Activated T-helper 1 cell treated with anti-CD3 and anti-CD28 coated beads, Interleukin-12 subunit alpha, Interleukin-12 subunit beta, Interleukin-2, Interleukin-4 antibody, amounts not matched to agents 30 ng/mL and 10 ng/mL and 1 ng/mL, durations not matched to agents 14 hours and 24 hours and 36 hours (primary cell): ENCODE data around the gene KCNT2. TPM values are rescaled to one million over a fixed set of nuclear protein-coding genes. Genes with fewer than 3 reads are reported as not detected.

ENCODE experiments used
- DNase-seq: peaks from one replicate; pipeline ENCODE4 v3.0.0; 2021; ENCODE audit warnings: low spot score
- H3K27ac Mint-ChIP-seq: one replicate; pipeline ENCODE4 v1.8.0; 2021; ENCODE audit warnings: mild to moderate bottlenecking, mixed read lengths
- H3K27me3 Mint-ChIP-seq: one replicate; pipeline ENCODE4 v1.8.0; 2022; ENCODE audit warnings: mild to moderate bottlenecking, moderate library complexity, mixed read lengths; ENCODE audit not compliant: insufficient read depth
- H3K36me3 Mint-ChIP-seq: one replicate; pipeline ENCODE4 v1.8.0; 2021; ENCODE audit warnings: low read depth, mixed read lengths
- H3K4me1 Mint-ChIP-seq: one replicate; pipeline ENCODE4 v1.8.0; 2021; ENCODE audit warnings: low read depth, mixed read lengths
- H3K4me3 Mint-ChIP-seq: one replicate; pipeline ENCODE4 v1.8.0; 2021; ENCODE audit warnings: mild to moderate bottlenecking, moderate library complexity, mixed read lengths
- H3K9me3 Mint-ChIP-seq: one replicate; pipeline ENCODE4 v1.8.0; 2021; ENCODE audit warnings: mixed read lengths
- intact Hi-C: fragments of 100-400 bp; cut with micrococcal nuclease; formaldehyde crosslinking; loops from one replicate; pipeline ENCODE4 v1.15.1; 2024
- total RNA-seq: library from RNA; stranded (reverse); gene quantifications from 2 replicates; pipeline ENCODE4 v1.2.3, GENCODE V29; 2022

Gene KCNT2
- total RNA-seq, 1 donor from 2014 or later = not detected

- Mint-ChIP-seq H3K4me3 (no peak overlapping the region), H3K4me1 (no peaks in the 10 kb centered on the region), H3K27ac (no peak overlapping the region), H3K27me3 (no peaks in the 10 kb centered on the region), H3K9me3 (no peaks in the 10 kb centered on the region), H3K36me3 (no peaks in the 10 kb centered on the region)
- DNase-seq = no peak
- intact Hi-C loops = no loop called here
Measured at GRCh38 chr1:196393282-196393681, 215.0 kb downstream of the KCNT2 start.

GRCh38 chr1:196387766-196388165 lies 220.5 kb downstream of the KCNT2 start:
- Mint-ChIP-seq H3K36me3 (no peaks in the 10 kb centered on the region), H3K4me1 (no peaks in the 10 kb centered on the region), H3K27ac (no peak overlapping the region), H3K4me3 (no peak overlapping the region), H3K9me3 (no peaks in the 10 kb centered on the region), H3K27me3 (no peaks in the 10 kb centered on the region)
- intact Hi-C loops = no loop called here
- DNase-seq = no peak

- Mint-ChIP-seq H3K4me3 (no peak overlapping the region), H3K9me3 (no peaks in the 10 kb centered on the region), H3K36me3 (no peaks in the 10 kb centered on the region), H3K4me1 (no peaks in the 10 kb centered on the region), H3K27me3 (no peaks in the 10 kb centered on the region), H3K27ac (no peak overlapping the region)
- intact Hi-C loops = no loop called here
- DNase-seq = no peak
Measured at GRCh38 chr1:196385109-196385508, 223.1 kb downstream of the KCNT2 start.

- intact Hi-C loops = no loop called here
- Mint-ChIP-seq H3K4me1 (no peaks in the 10 kb centered on the region), H3K9me3 (no peaks in the 10 kb centered on the region), H3K4me3 (no peak overlapping the region), H3K27ac (no peak overlapping the region), H3K36me3 (no peaks in the 10 kb centered on the region), H3K27me3 (no peaks in the 10 kb centered on the region)
- DNase-seq = no peak
Measured at GRCh38 chr1:196382383-196382782, 225.9 kb downstream of the KCNT2 start.

GRCh38 chr1:196381544-196381943 lies 226.7 kb downstream of the KCNT2 start:
- H3K36me3 Mint-ChIP-seq = no peaks in the 10 kb centered on the region
- no peaks in the 10 kb centered on the region for H3K9me3 Mint-ChIP-seq
- H3K27ac Mint-ChIP-seq = no peak overlapping the region
- intact Hi-C loops = no loop called here
- DNase-seq = no peak
- H3K4me3 Mint-ChIP-seq = no peak overlapping the region
- H3K4me1 Mint-ChIP-seq = no peaks in the 10 kb centered on the region
- H3K27me3 Mint-ChIP-seq = no peaks in the 10 kb centered on the region

GRCh38 chr1:196380316-196380715 lies 227.9 kb downstream of the KCNT2 start:
- intact Hi-C loops = no loop called here
- Mint-ChIP-seq H3K4me1 (no peaks in the 10 kb centered on the region), H3K36me3 (no peaks in the 10 kb centered on the region), H3K27me3 (no peaks in the 10 kb centered on the region), H3K27ac (no peak overlapping the region), H3K4me3 (no peak overlapping the region), H3K9me3 (no peaks in the 10 kb centered on the region)
- DNase-seq = no peak

- H3K27ac Mint-ChIP-seq = no peak overlapping the region
- no peaks in the 10 kb centered on the region for H3K36me3 Mint-ChIP-seq
- DNase-seq = no peak
- no peaks in the 10 kb centered on the region for H3K4me1 Mint-ChIP-seq
- no peaks in the 10 kb centered on the region for H3K9me3 Mint-ChIP-seq
- no peak overlapping the region for H3K4me3 Mint-ChIP-seq
- no peaks in the 10 kb centered on the region for H3K27me3 Mint-ChIP-seq
- intact Hi-C loops = no loop called here
Measured at GRCh38 chr1:196377811-196378210, 230.4 kb downstream of the KCNT2 start.

GRCh38 chr1:196376630-196377328 lies 231.5 kb downstream of the KCNT2 start:
- Mint-ChIP-seq H3K4me1 (no peaks in the 10 kb centered on the region), H3K4me3 (no peak overlapping the region)
- intact Hi-C loops = no loop called here

GRCh38 chr1:196373798-196374197 lies 234.4 kb downstream of the KCNT2 start:
- Mint-ChIP-seq H3K27ac (no peak overlapping the region), H3K27me3 (no peaks in the 10 kb centered on the region), H3K4me3 (no peak overlapping the region), H3K36me3 (no peaks in the 10 kb centered on the region), H3K4me1 (no peaks in the 10 kb centered on the region), H3K9me3 (no peaks in the 10 kb centered on the region)
- DNase-seq = no peak
- intact Hi-C loops = no loop called here

More at GRCh38 chr1:196376630-196377328, 231.5 kb downstream of the KCNT2 start:
- Mint-ChIP-seq H3K27me3 (no peaks in the 10 kb centered on the region), H3K27ac (no peak overlapping the region), H3K9me3 (no peaks in the 10 kb centered on the region), H3K36me3 (no peaks in the 10 kb centered on the region)
- DNase-seq = no peak

GRCh38 chr1:196372896-196373536 lies 235.2 kb downstream of the KCNT2 start:
- Mint-ChIP-seq H3K4me1 (no peaks in the 10 kb centered on the region), H3K4me3 (no peak overlapping the region), H3K36me3 (no peaks in the 10 kb centered on the region), H3K9me3 (no peaks in the 10 kb centered on the region), H3K27ac (no peak overlapping the region), H3K27me3 (no peaks in the 10 kb centered on the region)
- intact Hi-C loops = no loop called here
- no peak for DNase-seq

- no peak overlapping the region for H3K27ac Mint-ChIP-seq
- no peaks in the 10 kb centered on the region for H3K36me3 Mint-ChIP-seq
- no peak for DNase-seq
- no peaks in the 10 kb centered on the region for H3K9me3 Mint-ChIP-seq
- H3K27me3 Mint-ChIP-seq = no peaks in the 10 kb centered on the region
- intact Hi-C loops = no loop called here
- no peaks in the 10 kb centered on the region for H3K4me1 Mint-ChIP-seq
- H3K4me3 Mint-ChIP-seq = no peak overlapping the region
Measured at GRCh38 chr1:196367838-196368237, 240.4 kb downstream of the KCNT2 start.

GRCh38 chr1:196366817-196367495 lies 241.3 kb downstream of the KCNT2 start:
- Mint-ChIP-seq H3K9me3 (no peaks in the 10 kb centered on the region), H3K27ac (no peak overlapping the region), H3K27me3 (no peaks in the 10 kb centered on the region), H3K4me3 (no peak overlapping the region), H3K36me3 (no peaks in the 10 kb centered on the region), H3K4me1 (no peaks in the 10 kb centered on the region)
- intact Hi-C loops = no loop called here
- DNase-seq = no peak

GRCh38 chr1:196361112-196361714 lies 247.0 kb downstream of the KCNT2 start:
- intact Hi-C loops = no loop called here
- H3K9me3 Mint-ChIP-seq = no peaks in the 10 kb centered on the region
- no peaks in the 10 kb centered on the region for H3K4me1 Mint-ChIP-seq
- H3K27ac Mint-ChIP-seq = no peak overlapping the region
- no peak for DNase-seq
- H3K36me3 Mint-ChIP-seq = no peaks in the 10 kb centered on the region
- no peak overlapping the region for H3K4me3 Mint-ChIP-seq
- H3K27me3 Mint-ChIP-seq = peaks cover 3% of the 10 kb centered on the region
